A549 (cell line): ENCODE measurements around the gene NTS. TPM values are rescaled to one million over a fixed set of nuclear protein-coding genes. Genes with fewer than 3 reads are reported as not detected.

Source experiments
- polyA plus RNA-seq, 4 experiments: library from polyadenylated mRNA; depleted of rRNA in 3 of 4; stranded (reverse); fragments of >200 nt; fragmentation: RNase III in 1 of 4; extraction: RNeasy Plus Mini Kit Qiagen cat#74134 plus additional on column Dnase treatment in 1 of 4; gene quantifications; 2 replicates in 3 of 4; 3 replicates in 1 of 4; pipeline ENCODE4 v1.2.3, GENCODE V29; 2011 to 2017

The NTS gene
- polyA plus RNA-seq, 2 of the 4 experiments (the other 2 are of a cell fraction), result 101 to 119 TPM

Other genes with a start within 250 kb of the NTS start
- 4.6 and 5.6 TPM in 2 replicates for gene RASSF9, start 37.9 kb upstream of the NTS start, polyA plus RNA-seq (2011; rRNA removed)
- 0.52 to 0.98 TPM (median 0.91 TPM) in 3 replicates for gene RASSF9, start 37.9 kb upstream of the NTS start, polyA plus RNA-seq (2017; fragmentation: RNase III; extraction: RNeasy Plus Mini Kit Qiagen cat#74134 plus additional on column Dnase treatment)